ENCODE data around the gene UBTD1. TPM values are rescaled to one million over a fixed set of nuclear protein-coding genes. Genes with fewer than 3 reads are reported as not detected.
"Not testable (repeated sequence)": the region's sequence is repeated elsewhere in the genome, so short reads cannot be mapped to it uniquely, and the experiment has no call there.

UBTD1 gene
- total RNA-seq, 2 donors from 2014 or later, result 10.0 to 93.8 TPM

GRCh38 chr10:97551271-97551670, 52.5 kb downstream of the UBTD1 start:
- Histone ChIP-seq H3K4me1 (replicated peaks) (no peaks in the 10 kb centered on the region), H3K27ac (no peak overlapping the region), H3K9me3 (no peaks in the 10 kb centered on the region), H3K27me3 (replicated peaks; ENCODE audit: insufficient read depth) (no peaks in the 10 kb centered on the region), H3K4me3 (no peak overlapping the region), H3K36me3 (no peaks in the 10 kb centered on the region)
- TF ChIP-seq POLR2A (IDR thresholded peaks at IDR 0.05) (no peak), POLR2AphosphoS5 (IDR thresholded peaks at IDR 0.05) (no peak), CTCF (IDR thresholded peaks at IDR 0.05) (no peak)
- no peak for DNase-seq (ENCODE audit: low spot score)
- WGBS, result 92% methylated on average over 6 of the region's 6 CpGs
- intact Hi-C loops (cut with DNase I), result no loop called here

GRCh38 chr10:97553575-97554031, 54.9 kb downstream of the UBTD1 start:
- intact Hi-C loops (cut with DNase I), result loop anchor here (2.0 kb wide), 1 partner anchor 91 kb away; no protein-coding TSS in a partner anchor
- Histone ChIP-seq H3K36me3 (no peaks in the 10 kb centered on the region), H3K4me1 (replicated peaks) (no peaks in the 10 kb centered on the region), H3K9me3 (no peaks in the 10 kb centered on the region), H3K27me3 (replicated peaks; ENCODE audit: insufficient read depth) (no peaks in the 10 kb centered on the region), H3K27ac (no peak overlapping the region), H3K4me3 (no peak overlapping the region)
- peak; percentile 35 for DNase-seq (ENCODE audit: low spot score)
- 23% methylated on average over 6 of the region's 6 CpGs for WGBS
- TF ChIP-seq POLR2AphosphoS5 (IDR thresholded peaks at IDR 0.05) (peak; percentile 48), POLR2A (IDR thresholded peaks at IDR 0.05) (no peak), CTCF (IDR thresholded peaks at IDR 0.05) (peak; percentile 32 to 82 (median 71))

GRCh38 chr10:97554336-97554735, 55.6 kb downstream of the UBTD1 start:
- WGBS, result 99% methylated on average over 5 of the region's 5 CpGs
- H3K27me3 ChIP-seq (replicated peaks; ENCODE audit: insufficient read depth); intact Hi-C loops (cut with DNase I); H3K27ac ChIP-seq; DNase-seq (ENCODE audit: low spot score); H3K4me1 ChIP-seq (replicated peaks); H3K9me3 ChIP-seq; H3K36me3 ChIP-seq; H3K4me3 ChIP-seq: not testable (repeated sequence)

- WGBS, result 92% methylated on average over 8 of the region's 10 CpGs
- H3K27ac ChIP-seq; H3K4me3 ChIP-seq; H3K36me3 ChIP-seq; DNase-seq (ENCODE audit: low spot score); H3K9me3 ChIP-seq; intact Hi-C loops (cut with DNase I); H3K4me1 ChIP-seq (replicated peaks); H3K27me3 ChIP-seq (replicated peaks; ENCODE audit: insufficient read depth): not testable (repeated sequence)
Measured at GRCh38 chr10:97555541-97555940, 56.8 kb downstream of the UBTD1 start.

DNA sequence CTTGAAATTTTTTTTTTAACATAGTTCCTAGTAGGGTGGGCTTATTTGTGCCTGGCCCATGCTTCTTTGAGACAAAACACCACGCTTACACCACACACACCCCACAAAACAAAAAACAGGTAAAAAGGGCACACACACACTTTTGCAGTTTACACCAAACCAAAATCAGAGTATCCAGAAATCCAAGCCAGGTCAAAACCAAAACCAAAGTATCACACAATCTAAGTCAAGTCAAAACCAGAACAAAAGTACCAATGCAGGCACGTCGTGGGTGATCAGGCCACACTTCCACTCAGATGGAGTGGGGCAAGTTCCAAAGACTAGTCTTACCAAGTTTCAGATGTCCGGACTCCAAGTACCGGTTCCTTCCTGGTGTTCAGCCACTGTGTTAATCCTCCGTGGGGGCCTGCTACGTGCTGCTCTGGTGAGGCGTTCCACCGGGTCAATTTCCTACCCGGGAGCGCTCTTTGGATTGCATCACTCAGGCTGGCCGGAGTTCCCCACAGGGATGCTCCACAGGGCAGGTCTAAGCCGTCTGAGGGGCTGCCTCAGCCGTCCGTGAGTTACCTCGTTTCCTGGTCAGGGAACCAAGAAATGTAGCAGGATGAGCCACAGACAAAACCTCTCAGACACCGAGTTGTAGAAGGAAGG, 62.1 kb downstream of the UBTD1 start:
- H3K36me3 ChIP-seq; H3K27me3 ChIP-seq (replicated peaks; ENCODE audit: insufficient read depth); H3K4me1 ChIP-seq (replicated peaks); DNase-seq (ENCODE audit: low spot score); H3K9me3 ChIP-seq; intact Hi-C loops (cut with DNase I); H3K4me3 ChIP-seq: not testable (repeated sequence)
- 79% methylated on average over 17 of the region's 17 CpGs for WGBS
- peak overlapping the region in 1 of 2 donors; percentile 38 for H3K27ac ChIP-seq

GRCh38 chr10:97561386-97562077, 62.8 kb downstream of the UBTD1 start:
- 82% methylated on average over 12 of the region's 12 CpGs for WGBS
- H3K9me3 ChIP-seq; H3K27me3 ChIP-seq (replicated peaks; ENCODE audit: insufficient read depth); DNase-seq (ENCODE audit: low spot score); intact Hi-C loops (cut with DNase I); H3K4me3 ChIP-seq; H3K36me3 ChIP-seq; H3K4me1 ChIP-seq (replicated peaks): not testable (repeated sequence)
- peak overlapping the region in 1 of 2 donors; percentile 38 for H3K27ac ChIP-seq

DNA sequence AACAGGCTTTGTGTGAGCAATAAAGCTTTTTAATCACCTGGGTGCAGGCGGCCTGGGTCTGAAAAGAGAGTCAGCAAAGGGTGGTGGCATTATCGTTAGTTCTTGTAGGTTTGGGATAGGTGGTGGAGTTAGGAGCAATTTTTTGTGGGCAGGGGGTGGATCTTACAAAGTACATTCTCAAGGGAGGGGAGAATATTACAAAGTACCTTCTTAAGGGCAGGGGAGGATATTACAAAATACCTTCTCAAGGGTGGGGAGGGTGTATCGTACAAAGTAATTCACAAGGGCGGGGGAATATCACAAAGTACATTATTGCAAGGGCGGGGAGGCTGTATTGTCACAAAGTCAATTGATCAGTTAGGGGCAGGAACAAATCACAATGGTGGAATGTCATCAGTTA, 63.6 kb downstream of the UBTD1 start:
- H3K36me3 ChIP-seq; H3K4me3 ChIP-seq; H3K4me1 ChIP-seq (replicated peaks); intact Hi-C loops (cut with DNase I); H3K27ac ChIP-seq; DNase-seq (ENCODE audit: low spot score); H3K27me3 ChIP-seq (replicated peaks; ENCODE audit: insufficient read depth); H3K9me3 ChIP-seq: not testable (repeated sequence)
- over 99% methylated on average over 5 of the region's 5 CpGs for WGBS
